ENCODE data around the gene PPIE.

DNA sequence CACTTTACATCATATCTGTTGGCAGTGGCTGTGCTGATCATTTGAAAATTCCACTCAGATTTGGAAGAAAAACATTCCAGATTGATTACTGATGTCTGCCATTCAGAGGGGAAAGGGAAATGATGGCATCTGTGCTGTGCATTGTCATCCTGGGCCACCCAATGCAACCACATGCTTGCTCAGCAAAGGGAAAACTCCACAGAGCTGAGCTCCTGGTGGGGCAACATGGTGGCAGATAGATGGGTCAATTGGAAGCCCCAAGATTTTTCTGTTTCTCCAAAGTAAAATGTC is 20.7 kb downstream of the PPIE start:
- no peak for TF ChIP-seq RNF2 (conservative IDR thresholded peaks at IDR 0.05; ENCODE audit: low read depth)
- TF ChIP-seq ZBTB44 (CRISPR knock-in tag; IDR thresholded peaks at IDR 0.05): no peak
- TF ChIP-seq FIP1L1 (IDR thresholded peaks at IDR 0.05; ENCODE audit: borderline replicate concordance, insufficient read depth, low read depth, low read length): no peak
- TF ChIP-seq BRD4 (CRISPR knock-in tag; IDR thresholded peaks at IDR 0.05): no peak
- TF ChIP-seq POLR2AphosphoS5 (IDR thresholded peaks at IDR 0.05; ENCODE audit: low read depth, low read length): no peak
- TF ChIP-seq, protein P1, sequence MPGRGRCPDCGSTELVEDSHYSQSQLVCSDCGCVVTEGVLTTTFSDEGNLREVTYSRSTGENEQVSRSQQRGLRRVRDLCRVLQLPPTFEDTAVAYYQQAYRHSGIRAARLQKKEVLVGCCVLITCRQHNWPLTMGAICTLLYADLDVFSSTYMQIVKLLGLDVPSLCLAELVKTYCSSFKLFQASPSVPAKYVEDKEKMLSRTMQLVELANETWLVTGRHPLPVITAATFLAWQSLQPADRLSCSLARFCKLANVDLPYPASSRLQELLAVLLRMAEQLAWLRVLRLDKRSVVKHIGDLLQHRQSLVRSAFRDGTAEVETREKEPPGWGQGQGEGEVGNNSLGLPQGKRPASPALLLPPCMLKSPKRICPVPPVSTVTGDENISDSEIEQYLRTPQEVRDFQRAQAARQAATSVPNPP (CRISPR knock-in tag; IDR thresholded peaks at IDR 0.05): no peak
- TF ChIP-seq, protein P2, sequence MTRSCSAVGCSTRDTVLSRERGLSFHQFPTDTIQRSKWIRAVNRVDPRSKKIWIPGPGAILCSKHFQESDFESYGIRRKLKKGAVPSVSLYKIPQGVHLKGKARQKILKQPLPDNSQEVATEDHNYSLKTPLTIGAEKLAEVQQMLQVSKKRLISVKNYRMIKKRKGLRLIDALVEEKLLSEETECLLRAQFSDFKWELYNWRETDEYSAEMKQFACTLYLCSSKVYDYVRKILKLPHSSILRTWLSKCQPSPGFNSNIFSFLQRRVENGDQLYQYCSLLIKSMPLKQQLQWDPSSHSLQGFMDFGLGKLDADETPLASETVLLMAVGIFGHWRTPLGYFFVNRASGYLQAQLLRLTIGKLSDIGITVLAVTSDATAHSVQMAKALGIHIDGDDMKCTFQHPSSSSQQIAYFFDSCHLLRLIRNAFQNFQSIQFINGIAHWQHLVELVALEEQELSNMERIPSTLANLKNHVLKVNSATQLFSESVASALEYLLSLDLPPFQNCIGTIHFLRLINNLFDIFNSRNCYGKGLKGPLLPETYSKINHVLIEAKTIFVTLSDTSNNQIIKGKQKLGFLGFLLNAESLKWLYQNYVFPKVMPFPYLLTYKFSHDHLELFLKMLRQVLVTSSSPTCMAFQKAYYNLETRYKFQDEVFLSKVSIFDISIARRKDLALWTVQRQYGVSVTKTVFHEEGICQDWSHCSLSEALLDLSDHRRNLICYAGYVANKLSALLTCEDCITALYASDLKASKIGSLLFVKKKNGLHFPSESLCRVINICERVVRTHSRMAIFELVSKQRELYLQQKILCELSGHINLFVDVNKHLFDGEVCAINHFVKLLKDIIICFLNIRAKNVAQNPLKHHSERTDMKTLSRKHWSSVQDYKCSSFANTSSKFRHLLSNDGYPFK (CRISPR knock-in tag; IDR thresholded peaks at IDR 0.05; ENCODE audit: borderline replicate concordance): no peak
